CD4-positive, alpha-beta T cell treated with Interferon gamma for 1 hour (primary cell): ENCODE measurements around the gene RNF207.

Experiments used
- DNase-seq: peaks from one replicate; pipeline ENCODE4 v3.0.0-alpha.2; 2020

Gene RNF207

DNA sequence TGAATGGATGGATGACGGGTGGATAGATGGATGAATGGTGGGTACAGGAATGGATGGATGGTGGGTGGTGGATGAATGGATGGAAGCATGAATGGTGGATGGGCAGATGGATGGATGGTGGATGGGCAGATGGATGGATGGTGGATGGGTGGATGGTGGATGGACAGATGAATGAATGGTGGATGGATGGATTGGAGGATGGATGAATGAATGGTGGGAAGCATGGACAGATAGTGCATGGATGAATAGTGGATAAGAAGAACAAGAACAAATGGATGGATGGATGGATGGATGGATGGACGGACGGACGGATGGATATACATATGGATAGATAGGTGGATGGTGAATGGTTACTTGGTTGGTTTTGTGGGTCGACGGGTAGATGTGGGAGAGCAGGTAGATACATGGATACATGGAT lies 30.5 kb upstream of the RNF207 start:
- DNase-seq, result no peak

GRCh38 chr1:6176779-6177178 lies 29.1 kb upstream of the RNF207 start:
- DNase-seq, result no peak

GRCh38 chr1:6177681-6178380 lies 28.1 kb upstream of the RNF207 start:
- no peak for DNase-seq

DNA sequence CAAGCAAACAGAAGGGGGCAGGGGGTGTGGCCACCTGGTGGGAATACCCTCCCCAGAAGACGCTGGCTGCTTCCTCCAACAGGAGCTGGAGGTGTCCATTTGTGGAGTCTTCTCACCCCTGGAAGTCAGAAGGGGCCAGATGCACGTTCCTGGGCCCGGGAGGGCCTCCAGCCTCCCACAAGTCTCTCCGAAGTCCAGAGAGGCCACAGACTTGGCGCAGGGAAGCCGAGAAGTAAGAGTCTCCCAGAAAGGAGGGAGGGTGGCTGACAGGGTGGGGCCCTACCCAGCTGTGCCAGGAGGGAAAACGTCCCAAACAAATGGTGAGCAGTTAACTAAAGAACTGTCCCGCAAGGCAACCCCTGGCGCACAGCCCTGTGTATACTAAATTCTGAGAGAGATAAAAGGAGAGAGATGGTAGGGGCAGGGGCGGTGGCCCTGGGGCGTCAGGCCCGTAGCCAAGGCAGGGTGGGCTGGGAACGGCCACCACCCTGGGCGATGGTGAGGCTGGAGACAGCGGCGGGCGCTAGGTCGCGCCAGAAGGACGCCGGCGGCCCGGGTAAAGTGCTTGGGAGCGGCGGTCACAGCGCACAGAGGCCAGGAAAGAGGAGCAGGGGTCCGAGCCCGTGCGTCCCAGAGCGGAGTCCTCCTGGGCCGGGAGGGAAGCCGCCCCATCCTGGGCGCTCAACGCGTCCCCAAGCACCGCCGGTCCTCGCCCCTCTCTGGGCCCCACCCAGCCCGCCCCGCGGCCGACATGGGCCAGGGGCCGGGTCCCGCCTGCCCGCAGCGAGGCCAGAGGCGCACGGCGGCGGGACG lies 27.0 kb upstream of the RNF207 start:
- no peak for DNase-seq

DNA sequence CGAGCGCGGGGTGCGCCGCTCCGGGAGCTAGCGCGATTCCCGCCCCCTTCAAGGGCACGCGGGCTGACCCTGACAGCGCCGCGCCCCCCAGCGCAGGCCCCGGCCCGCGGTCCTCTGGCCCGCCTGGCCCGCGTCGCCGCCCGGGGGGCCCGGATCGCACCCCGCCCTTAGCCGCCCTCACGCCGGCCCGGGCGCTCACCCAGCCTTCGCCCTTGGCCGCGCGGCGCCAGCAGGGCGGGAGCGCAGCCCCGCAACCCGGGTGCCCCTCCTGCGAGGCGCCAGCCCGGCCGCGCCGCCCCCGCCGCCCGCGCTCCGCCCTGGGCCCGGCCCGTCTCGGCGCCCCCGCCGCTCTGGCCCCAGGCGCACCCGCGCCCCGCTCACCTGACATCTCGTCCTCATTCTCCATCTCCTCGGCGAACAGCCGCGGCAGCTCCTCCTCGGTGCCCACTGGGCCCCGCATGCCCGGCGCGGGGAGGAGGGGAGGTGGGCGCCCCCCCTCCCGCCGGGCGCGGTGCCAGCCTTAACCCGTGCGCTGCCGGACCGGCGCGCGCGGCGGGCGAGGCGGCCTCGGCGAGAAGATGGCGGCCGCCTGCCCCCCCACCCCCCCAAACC lies 26.2 kb upstream of the RNF207 start:
- no peak for DNase-seq

DNA sequence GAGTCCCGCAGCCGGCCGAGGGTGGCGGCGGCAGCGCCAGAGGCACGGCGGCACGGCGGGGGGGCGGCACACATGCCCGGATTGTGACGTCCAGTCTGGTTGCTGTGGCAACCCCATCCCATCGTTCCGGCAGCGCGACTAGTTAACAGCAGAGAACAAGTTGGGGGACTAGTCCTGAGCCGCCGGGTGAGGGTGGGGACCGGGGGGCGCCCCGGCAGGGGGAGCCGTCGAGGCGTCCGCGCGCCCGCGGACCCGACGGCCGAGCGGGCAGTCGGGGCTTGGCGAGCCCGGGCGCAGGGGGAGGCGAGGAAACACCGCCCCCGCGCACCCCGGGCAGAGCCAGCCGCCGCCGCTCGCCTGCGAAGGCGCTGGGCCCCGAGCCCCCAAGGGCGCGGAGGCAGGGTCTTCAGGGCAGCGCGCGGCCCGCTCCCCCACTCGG lies 25.6 kb upstream of the RNF207 start, which contains the start of gene CHD5:
Gene CHD5, minus strand, starts transcription at position 54 of the 439 bp plus-strand sequence. CDS start 298 bp downstream, outside the sequence.
- DNase-seq, result no peak

GRCh38 chr1:6180707-6181311 lies 25.1 kb upstream of the RNF207 start:
- no peak for DNase-seq

DNA sequence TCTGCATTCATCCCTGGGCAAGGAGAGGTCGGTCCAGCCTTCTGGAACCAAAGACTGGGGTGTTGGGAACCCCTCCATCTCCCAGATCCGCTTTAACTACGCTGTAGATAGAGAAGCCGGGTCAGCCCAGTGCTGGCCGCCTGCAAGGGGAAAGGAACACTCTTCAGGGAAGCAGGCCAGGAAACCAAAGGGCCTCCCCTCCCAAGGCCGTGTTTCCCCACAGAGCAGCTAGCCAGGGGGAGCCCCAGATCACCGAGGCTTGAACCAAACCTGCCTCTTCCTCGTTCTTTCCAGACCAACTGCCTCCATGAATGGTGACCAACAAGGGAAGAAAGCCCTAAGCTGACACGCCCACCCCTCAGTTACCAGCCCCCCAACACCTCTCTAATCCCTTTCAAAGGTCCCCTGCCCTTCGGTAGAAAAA lies 24.6 kb upstream of the RNF207 start:
- no peak for DNase-seq

DNA sequence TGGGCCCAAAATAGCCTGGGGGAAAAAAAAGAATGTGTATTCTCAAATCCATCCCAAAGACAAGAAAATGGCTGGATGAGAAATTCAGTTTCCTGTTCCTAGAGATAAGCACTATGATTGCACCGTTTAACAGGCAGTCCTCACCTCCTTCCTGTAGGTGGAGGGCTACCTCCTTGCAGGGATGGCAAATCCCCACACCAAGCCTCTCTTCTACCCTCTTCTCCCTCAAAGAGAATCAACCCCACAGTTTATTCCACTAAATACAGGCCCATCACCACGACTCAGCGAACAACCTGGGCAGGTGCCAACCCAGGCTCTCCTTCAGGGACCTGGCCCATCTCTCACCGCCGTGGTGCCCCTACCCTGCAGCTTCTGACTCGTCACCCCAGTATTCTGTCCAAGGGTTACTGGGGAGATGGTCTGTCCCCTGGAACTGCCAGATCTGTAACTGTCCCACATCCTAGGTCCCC lies 22.4 kb upstream of the RNF207 start:
- no peak for DNase-seq

GRCh38 chr1:6184083-6184783 lies 21.7 kb upstream of the RNF207 start:
- DNase-seq, result no peak

DNA sequence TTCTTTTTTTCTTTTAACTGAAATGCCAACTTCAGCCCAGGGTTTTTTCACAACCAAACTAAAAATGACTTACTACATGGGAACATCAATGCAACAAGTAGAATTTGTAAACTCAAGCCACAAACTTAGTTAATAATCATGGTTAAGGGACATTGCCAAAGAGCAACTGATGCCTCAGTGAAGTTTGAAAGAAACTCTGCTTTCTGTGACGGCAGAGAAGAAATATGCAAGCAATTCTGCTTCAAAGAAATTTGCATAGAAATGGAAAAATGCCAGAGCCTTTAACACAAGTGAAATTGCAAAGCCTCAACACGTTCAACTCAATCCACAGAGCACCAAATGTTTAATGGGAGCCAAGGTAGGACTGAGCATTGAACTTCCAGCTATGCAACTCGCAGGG lies 20.8 kb upstream of the RNF207 start:
- no peak for DNase-seq

- DNase-seq, result no peak
These were observed 20.1 kb upstream of the RNF207 start for GRCh38 chr1:6185635-6186382.

GRCh38 chr1:6188466-6188865 lies 17.5 kb upstream of the RNF207 start:
- no peak for DNase-seq

DNA sequence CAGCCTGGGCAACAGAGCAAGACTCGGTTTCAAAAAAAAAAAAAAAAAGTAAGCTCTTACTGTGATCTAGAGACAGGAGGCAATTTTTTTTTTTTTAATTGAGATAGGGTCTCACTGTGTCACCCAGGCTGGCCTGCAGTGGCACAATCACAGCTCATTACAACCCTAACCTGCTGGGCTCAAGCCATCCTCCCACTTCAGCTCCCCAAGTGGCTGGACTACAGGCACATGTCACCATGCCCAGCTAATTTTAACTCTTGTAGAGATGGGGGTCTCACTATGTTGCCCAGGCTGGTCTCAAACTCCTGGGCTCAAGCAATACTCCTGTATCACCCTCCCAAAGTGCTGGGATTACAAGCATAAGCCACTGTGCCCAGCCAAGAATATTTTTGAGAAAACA lies 14.0 kb upstream of the RNF207 start:
- no peak for DNase-seq

DNA sequence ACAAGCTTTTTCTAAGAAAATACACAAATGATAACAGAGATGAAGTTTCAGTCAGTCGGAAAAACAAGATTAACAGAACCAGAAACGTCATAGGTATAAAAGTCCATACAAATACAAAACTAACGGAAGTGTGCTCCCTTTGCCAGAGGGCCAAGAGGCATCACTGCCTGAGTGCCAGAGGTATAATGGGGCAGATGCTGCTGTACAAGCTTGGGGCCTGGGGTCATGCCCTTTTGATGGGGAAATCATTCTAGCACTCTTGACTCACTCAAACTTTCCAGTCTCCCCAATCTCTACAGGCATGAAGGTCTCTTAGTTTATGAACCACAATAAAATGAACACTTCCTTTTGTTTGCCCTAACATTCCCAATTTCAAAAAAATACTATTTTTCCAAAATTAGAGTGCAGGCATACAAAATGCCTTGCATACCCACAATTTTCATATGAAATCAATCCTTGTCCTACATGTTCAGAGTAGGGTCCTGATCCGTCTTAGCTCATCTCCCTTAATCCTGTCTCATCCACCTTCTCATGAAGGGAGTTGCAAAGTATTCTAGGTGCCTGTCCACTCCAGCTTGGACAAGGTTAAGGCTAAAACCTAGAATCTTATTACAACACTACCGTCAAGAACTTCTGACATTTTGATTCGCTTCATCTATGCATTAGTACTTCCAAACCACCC lies 8.0 kb upstream of the RNF207 start:
- no peak for DNase-seq

DNA sequence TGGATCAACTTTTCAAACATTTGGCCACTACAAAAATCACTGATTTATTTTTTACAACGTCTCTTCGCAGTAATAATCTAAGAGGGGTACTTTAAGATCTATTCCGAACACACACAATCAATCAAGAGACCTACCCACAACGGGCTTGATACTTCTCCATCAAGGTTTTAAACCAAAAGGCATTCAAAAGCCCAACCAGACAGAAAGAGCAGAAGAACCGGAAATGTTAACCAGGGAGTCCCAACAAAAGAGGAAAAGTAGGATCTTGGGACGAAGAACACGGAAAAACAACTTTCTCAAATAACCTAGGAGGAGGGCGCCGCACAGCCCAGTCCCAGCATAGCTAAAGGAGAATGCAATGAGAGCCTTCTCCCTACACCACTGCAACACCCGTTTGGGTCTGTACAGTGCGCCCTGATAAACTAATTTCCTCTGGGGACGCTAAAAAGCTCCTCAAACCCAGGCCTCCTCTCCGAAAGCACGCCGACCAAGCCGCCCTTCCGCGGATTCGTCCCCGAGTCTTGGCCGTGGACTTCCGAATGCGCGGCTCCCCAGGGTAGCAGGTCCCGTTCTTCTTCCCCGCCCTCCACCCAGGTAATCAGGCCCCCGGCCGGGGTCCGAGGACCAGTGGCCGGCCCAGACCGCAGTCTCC lies 7.1 kb upstream of the RNF207 start:
- DNase-seq, result no peak

DNA sequence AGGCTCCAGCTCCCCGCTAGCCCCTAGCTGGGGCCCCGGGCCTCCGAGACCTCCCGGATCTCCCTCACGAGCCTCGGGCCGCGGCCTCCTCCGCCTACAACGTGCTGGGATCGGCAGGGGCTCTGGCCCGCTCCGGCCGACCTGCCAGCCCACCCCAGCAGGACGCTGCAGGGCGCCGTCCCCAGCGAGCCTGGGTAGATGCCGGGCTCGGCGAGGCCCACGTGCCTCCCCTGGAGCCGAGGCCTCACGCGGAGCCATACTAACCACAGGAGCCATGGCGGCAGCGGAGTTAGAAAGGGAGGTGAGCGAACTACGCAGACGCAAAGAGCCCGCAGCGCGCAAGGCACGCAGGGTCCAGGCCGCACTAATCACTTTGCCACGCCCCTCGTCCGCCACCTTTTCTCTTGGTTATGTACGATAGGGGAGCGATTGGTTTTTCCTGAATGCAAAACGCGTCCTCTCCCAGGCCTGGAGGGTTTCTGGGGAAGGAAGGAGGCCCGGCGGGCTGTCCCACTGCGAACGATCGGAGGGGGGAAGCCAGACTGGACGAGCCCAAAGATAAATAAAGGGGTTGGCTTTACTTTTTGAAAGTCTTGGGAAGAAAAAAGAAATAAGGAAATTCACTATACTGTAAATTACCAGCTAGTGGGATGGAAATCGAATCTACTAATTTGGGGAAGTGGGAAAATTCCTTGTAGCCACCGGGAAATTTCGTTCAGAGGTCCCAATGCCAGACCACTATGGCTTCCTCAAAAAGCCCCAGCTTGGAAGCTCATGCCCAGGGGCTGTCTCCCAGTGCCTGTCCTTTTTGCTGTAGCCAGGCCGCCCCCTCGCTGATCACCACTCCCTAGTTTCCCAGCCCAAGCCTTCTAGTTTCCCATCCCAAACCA lies 6.4 kb upstream of the RNF207 start, which contains the start of gene RPL22:
Gene RPL22, minus strand, starts transcription at position 298 of the 890 bp plus-strand sequence. Its CDS starts 22 bp downstream, at position 276.
- DNase-seq, result peak; percentile 97

DNA sequence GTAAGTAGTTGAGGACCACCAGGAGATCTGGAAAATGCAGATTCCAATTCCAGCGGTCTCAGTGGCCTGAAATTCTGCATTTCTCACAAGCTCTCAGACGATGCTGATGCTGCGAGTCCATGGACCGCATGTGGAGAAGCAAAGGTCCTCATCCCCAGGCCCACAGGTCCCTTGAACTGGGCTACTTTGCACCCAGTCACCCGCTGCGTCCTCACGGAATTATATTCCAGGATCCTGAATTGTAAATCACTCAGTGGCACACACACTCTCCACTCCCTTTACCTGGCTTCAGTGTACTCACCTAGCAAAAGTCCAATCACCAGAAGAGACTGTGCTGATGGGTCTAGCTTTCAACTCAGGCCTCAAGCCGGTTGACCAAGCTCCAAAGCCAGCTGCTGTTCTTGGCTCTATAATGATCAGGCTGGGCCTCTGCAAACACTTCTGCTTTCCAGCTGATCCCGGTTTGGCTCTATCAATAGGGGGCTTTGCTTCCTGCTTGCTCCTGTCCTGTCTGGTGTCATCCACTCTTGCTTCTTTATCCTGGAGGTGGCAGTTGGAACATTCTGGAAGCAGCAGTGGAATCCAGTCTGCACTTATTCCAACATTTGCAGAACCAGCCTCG lies 5.6 kb upstream of the RNF207 start:
- no peak for DNase-seq

GRCh38 chr1:6202256-6202655 lies 3.7 kb upstream of the RNF207 start:
- DNase-seq, result no peak
